HG03097 (cell line): Measurements from ENCODE around the gene ZNRF4.
"Not testable (repeated sequence)": the region's sequence is repeated elsewhere in the genome, so short reads cannot be mapped to it uniquely, and the experiment has no call there.

Experiments
- ATAC-seq: cut with Tn5 transposase; IDR thresholded peaks from one replicate; pipeline ENCODE4 v1.9.1; 2021; ENCODE audit not compliant: unreplicated experiment, low FRiP score

Gene ZNRF4

GRCh38 chr19:5472286-5472685, 17.1 kb downstream of the ZNRF4 start:
- no peak for ATAC-seq

DNA sequence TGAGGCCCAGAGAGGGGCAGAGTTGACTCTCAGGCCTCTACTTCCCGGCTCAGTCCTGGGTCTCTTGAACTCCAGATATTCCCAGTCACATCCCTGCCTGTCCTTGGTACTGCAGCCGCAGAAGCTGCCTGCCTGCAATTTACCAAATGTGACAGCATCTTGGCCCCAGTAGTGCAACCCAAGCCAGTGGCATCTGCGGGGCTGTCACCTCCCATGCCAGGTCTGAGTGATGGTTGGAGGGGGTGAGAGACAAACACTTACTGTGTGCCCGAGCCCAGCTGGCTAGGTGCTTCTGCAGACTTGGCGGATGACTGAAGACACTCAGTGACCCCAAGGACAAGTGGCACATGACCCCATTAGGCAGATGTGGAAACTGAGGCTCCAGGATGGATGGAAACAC, 18.4 kb downstream of the ZNRF4 start:
- ATAC-seq: no peak

DNA sequence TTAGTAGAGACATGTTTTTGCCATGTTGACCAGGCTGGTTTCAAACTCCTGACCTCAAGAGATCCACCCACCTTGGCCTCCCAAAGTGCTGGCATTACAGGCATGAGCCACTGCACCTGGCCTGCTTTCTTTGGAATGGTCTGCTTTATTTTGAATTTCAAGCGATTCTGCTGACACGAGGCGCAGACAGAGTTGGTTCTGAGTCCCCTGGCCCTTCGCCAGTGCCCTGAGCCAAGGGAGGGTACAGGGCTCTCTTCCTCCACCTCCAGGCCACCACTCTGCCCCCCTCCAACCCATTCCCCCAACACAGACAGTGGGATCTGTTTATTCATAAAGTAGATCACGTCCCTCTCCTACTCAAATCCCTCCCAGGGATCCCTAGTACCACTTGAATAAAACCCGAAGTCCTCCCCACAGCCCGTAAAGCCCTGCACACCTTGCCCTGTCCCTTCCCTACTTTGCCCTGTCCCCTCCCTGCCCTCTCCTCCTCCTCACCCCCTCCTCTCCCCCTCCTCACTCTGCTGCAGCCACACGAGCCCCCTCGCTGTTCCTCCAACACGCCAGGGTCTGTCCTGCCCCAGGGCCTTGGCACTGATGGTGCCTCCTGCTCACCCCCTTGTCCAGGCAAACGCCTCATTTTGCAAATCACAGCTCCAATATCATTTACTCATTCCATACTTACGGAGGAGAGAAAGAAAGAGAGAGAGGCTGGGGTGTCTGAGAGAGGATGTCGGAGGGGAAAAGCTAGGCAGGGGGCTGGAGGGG, 22.4 kb downstream of the ZNRF4 start:
- ATAC-seq: no peak

DNA sequence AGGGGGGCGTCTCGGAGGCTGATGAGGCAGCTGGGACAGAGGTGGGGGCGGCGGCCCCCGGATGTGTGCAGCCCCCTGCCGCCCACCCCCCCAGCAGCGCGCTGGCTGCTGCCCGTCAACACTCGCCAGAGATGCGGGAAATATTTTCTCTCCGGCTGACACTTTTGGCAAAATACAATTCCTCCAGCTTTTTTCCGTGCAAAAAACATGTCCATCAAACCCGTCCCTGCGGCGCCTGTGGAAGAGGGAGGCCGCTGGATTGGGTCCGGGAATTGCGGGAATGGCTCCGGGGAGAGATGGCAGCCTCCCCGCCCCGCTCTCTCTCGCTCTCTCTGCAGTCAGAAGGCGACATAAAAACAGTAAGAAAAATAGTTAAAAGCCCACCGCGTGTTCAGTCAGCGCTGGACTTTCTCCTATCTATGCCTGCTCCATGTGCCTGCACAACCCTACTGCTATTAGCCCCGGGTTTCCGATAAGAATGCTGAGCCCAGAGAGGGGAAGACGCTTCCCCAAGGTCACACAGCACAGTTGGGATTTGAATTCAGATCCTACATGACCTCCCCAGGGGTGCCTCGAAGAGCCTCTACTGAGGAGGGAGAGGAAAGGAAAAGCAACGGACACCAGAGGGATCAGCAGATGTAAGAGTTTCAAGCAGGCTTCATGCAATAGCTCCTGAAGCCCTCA, 23.2 kb downstream of the ZNRF4 start:
- ATAC-seq: no peak

DNA sequence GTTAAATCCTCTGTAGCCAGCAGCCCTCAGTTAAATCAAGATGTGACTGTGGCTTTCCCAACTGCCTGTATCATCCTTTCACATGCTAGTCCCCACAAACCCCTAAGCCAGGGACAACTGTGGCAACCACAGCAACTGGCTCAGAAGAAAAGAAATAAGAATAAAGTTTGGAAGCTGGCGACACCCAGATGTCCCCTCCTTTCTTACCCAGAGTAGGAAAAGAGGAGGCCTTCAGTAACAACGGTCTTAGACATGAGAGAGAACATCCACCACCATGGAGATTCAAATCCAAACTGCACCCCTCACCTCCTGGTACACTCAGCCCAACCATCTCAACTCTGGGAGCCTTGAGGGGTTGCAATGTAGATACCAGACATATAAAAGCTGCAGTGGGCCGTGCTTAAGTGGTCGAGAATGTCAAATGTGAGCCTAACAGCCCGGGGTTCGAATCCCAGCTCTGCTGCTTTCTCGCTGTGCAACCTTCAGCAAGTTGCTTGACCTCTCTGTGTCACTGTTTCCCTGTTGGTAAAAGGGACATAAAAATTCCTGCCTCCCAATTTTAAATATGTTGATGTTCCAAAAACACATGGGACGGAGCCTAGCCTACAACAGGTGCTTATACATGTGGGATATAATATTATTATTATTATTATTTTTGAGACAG, 23.8 kb downstream of the ZNRF4 start:
- ATAC-seq: no peak

- no peak for ATAC-seq
These were observed 24.7 kb downstream of the ZNRF4 start for GRCh38 chr19:5479958-5480357.

DNA sequence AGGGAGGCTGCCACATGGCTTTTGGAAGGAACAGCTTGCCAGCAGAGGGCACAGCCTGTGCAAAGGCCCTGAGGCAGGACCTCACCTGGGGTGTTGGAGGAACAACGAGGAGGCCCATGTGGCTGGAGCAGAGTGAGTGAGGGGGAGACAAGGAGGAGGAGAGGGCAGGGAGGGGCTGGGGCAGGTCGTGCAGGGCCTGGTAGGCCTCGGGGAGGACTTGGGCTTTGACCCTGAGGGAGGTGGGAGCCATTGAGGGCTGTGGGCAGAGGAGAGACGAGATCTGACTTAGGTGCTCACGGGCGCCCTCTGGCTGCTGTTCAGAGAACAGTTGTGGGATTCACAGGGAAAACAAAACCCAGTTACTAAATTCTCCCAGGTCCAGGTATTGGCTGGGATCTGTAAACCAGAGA, 25.2 kb downstream of the ZNRF4 start:
- ATAC-seq: no peak

GRCh38 chr19:5481957-5482356, 26.7 kb downstream of the ZNRF4 start:
- ATAC-seq: no peak

GRCh38 chr19:5484398-5485285, 29.4 kb downstream of the ZNRF4 start:
- ATAC-seq: no peak

- ATAC-seq: no peak
These were observed 30.0 kb downstream of the ZNRF4 start for GRCh38 chr19:5485286-5485636.

DNA sequence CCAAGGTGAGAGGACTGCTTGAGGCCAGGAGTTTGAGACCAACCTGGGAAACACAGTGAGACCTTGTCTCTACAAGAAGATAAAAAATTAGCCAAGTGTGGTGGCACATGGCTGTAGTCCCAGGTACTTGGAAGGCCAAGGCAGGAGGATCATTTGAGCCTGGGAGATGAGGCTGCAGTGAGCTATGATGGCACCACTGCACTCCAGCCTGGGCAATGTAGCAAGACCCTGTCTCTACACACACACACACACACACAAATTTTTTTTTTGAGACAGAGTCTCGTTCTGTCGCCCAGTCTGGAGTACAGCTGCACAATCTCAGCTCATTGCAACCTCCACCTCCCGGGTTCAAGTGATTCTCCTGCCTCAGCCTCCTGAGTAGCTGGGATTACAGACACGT, 30.4 kb downstream of the ZNRF4 start:
- ATAC-seq: not testable (repeated sequence)

GRCh38 chr19:5487222-5487621, 32.0 kb downstream of the ZNRF4 start:
- no peak for ATAC-seq

DNA sequence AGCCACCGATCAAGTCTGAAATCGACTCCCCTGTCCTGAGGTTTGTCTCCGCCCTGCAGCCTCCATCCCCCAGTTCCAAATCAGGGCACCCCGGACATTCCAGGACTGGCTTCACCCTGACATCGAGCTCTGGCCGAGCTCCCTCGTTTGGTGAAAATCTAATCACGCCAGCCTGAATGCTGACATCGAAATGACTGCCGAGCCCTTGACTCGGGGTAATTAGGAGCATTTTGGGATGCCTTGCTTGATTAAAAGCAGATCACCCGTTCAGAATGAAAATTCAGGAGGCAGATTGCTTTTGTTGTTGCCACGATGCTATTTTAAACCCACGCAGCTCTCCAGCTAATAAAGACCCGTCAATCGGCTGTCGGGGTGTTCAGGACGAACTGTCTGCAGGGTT, 34.3 kb downstream of the ZNRF4 start:
- ATAC-seq: no peak

DNA sequence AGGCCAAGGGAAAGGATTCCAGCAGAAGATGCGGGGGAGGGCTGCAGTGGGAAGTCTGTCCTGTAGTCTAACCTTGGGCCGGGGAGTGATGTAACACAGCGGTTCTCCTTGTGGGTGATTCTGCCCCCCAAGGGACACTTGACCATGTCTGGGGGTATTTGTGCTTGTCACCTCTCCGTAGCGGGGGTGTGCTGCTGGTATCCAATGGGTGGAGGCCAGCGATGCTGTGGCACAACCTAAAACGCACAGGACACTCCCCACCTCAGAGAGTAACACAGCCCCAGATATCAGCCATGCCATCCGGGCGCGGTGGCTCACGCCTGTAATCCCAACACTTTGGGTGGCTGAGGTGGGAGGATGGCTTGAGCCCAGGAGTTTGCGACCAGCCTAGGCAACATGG, 36.3 kb downstream of the ZNRF4 start:
- no peak for ATAC-seq

DNA sequence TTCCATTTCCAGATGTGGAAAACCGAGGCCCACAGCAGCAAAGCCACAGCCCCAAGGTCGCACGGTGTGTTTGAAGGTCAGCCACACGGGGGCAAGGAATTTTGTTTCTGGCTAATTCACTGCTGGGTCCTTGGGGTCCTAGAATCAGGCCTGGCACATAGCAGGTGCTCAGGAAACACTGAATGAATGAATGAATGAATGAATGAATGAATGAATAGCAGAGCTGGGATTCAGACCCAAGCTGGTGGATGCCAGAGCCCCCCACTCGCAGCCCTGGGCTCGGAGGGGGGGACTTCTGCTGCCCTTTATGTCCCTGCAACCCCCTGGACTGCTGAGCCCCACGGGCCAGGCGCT, 37.0 kb downstream of the ZNRF4 start:
- no peak for ATAC-seq

GRCh38 chr19:5492635-5493409, 37.6 kb downstream of the ZNRF4 start:
- ATAC-seq: no peak

DNA sequence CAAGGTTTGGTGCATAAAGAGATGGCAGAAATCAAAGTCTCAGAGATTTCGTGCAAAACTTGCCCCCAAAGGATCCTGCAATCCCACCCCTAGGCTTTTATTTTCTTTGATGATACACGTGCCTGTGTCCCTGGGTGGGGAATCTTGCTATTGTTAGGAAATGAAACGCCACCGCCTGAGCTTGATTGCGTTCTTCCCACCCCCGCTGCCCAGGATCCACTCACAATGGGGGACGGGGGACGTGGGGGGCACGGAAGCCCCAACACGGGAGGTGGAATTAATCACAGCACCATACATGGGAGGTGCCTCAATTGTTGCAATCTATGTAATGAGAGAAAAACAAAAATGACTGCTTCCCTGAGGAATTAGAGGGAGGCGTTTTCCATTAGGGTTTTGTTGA, 39.6 kb downstream of the ZNRF4 start:
- no peak for ATAC-seq

DNA sequence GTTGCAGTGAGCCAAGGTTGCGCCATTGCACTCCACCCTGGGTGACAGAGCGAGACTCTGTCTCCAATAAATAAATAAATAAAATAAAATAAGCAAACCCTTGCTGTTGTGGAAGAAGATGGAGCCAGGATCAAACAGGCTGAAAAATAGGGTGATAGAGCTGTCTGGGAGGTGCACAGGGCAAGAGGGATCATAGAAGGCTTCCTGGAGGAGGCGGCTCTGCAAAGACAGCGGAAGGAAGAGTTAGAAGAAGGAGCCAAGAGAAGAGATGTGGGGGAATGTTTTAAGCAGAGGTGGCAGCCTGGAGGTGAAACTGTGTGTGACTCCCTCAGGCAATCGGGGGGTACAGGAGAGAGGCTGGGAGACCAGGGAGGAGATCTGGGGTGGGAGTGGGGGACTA, 40.6 kb downstream of the ZNRF4 start:
- ATAC-seq: no peak

GRCh38 chr19:5497297-5497696, 42.1 kb downstream of the ZNRF4 start:
- ATAC-seq: no peak

- no peak for ATAC-seq
These were observed 43.8 kb downstream of the ZNRF4 start for GRCh38 chr19:5498830-5499550.
